Caco-2 (cell line): Measurements from ENCODE around the gene KLHL6. TPM values are rescaled to one million over a fixed set of nuclear protein-coding genes. Genes with fewer than 3 reads are reported as not detected.

Experiments
- BruUV-seq: library from RNA; stranded (reverse); fragments of 400-500 nt; replicated peaks from 2 replicates; lab custom pipeline; 2021; lab: Mats Ljungman, UMichigan
- CTCF ChIA-PET: fragments of 300-600 bp; sonication (Branson Sonifier 250); formaldehyde crosslinking; loops from one replicate; lab custom pipeline; 2022; ENCODE audit warnings: antibody characterized with exemption; lab: Charles Lee
- POLR2A ChIA-PET: fragments of 300-600 bp; sonication (Branson Sonifier 250); formaldehyde crosslinking; loops from one replicate; lab custom pipeline; 2022; ENCODE audit warnings: antibody characterized with exemption; lab: Charles Lee
- DNase-seq, 2 experiments: peaks; one replicate each; pipeline versions ENCODE4 v3.0.0 to v3.0.0-alpha.2; 2020 to 2022
- H3K27me3 ChIP-seq: replicated peaks from 2 replicates; pipeline ENCODE4 v1.6.0; 2011; ENCODE audit warnings: low read length; ENCODE audit not compliant: control insufficient read depth, insufficient read depth
- H3K36me3 ChIP-seq: 2 replicates; pipeline ENCODE4 v1.5.1; 2011; ENCODE audit warnings: low read length; ENCODE audit not compliant: control insufficient read depth, insufficient read depth
- H3K4me1 ChIP-seq: fragments of 250-450 bp; sonication (Bioruptor Pico); 2 replicates; pipeline ENCODE4 v1.5.1; 2020; ENCODE audit warnings: mild to moderate bottlenecking
- H3K4me3 ChIP-seq: 2 replicates; pipeline ENCODE4 v1.5.1; 2011; ENCODE audit warnings: low read depth, mild to moderate bottlenecking, control low read depth, low read length
- H3K9me3 ChIP-seq: fragments of 250-450 bp; sonication (Bioruptor Pico); 2 replicates; pipeline ENCODE4 v1.5.1; 2020; ENCODE audit warnings: mild to moderate bottlenecking, moderate library complexity
- H3K27ac Mint-ChIP-seq: one replicate; pipeline ENCODE4 v1.8.0; 2022; ENCODE audit warnings: mixed read lengths; ENCODE audit not compliant: unreplicated experiment
- H3K27me3 Mint-ChIP-seq: one replicate; pipeline ENCODE4 v1.8.0; 2022; ENCODE audit warnings: mixed read lengths; ENCODE audit not compliant: insufficient read depth, unreplicated experiment
- H3K36me3 Mint-ChIP-seq: one replicate; pipeline ENCODE4 v1.8.0; 2022; ENCODE audit warnings: mild to moderate bottlenecking, mixed read lengths; ENCODE audit not compliant: insufficient read depth, unreplicated experiment
- H3K4me1 Mint-ChIP-seq: one replicate; pipeline ENCODE4 v1.8.0; 2022; ENCODE audit warnings: low read depth, mixed read lengths; ENCODE audit not compliant: unreplicated experiment
- H3K4me3 Mint-ChIP-seq: one replicate; pipeline ENCODE4 v1.8.0; 2022; ENCODE audit warnings: mild to moderate bottlenecking, moderate library complexity, mixed read lengths; ENCODE audit not compliant: unreplicated experiment
- H3K9me3 Mint-ChIP-seq: one replicate; pipeline ENCODE4 v1.8.0; 2022; ENCODE audit warnings: mixed read lengths; ENCODE audit not compliant: unreplicated experiment
- CTCF ChIP-seq, 2 experiments: fragments of 200-600 bp in 1 of 2; IDR thresholded peaks; 1 replicate in 1 of 2; 2 replicates in 1 of 2; pipeline versions ENCODE4 v1.5.1 to v1.8.0; 2011 to 2022; ENCODE audit warnings: antibody characterized with exemption in 1 of 2, control low read depth in 1 of 2, inconsistent platforms in 1 of 2, low read depth in 1 of 2, low read length in 1 of 2, mild to moderate bottlenecking in 1 of 2, moderate library complexity in 1 of 2; ENCODE audit not compliant: insufficient read depth in 1 of 2, severe bottlenecking in 1 of 2, unreplicated experiment in 1 of 2
- intact Hi-C: fragments of 100-400 bp; cut with micrococcal nuclease; formaldehyde crosslinking; loops from one replicate; pipeline ENCODE4 v1.10.0; 2022; ENCODE audit not compliant: unreplicated experiment
- total RNA-seq: library from RNA; stranded (reverse); gene quantifications from 2 replicates; pipeline ENCODE4 v1.2.3, GENCODE V29; 2022

The KLHL6 gene
- total RNA-seq, 1 experiment from 2014 or later, result not detected

- Histone ChIP-seq H3K4me3 (no peak overlapping the region), H3K27me3 (no peaks in the 10 kb centered on the region), H3K36me3 (no peaks in the 10 kb centered on the region), H3K4me1 (peaks cover 6% of the 10 kb centered on the region; the same call in 1 of the 2 replicates), H3K9me3 (no peaks in the 10 kb centered on the region)
- intact Hi-C loops, result no loop called here
- no peak overlapping the region for H3K4me3 Mint-ChIP-seq
- DNase-seq, result no peak
- POLR2A ChIA-PET, result no interaction called here
- no peaks in the 10 kb centered on the region for H3K36me3 Mint-ChIP-seq
- no TSS peak for BruUV-seq
- no peak for TF ChIP-seq CTCF (IDR thresholded peaks at IDR 0.05; ENCODE audit: insufficient read depth in 1 of 2, low read depth in 1 of 2, low read length in 1 of 2, severe bottlenecking in 1 of 2, unreplicated experiment in 1 of 2)
- no peaks in the 10 kb centered on the region for H3K27me3 Mint-ChIP-seq
- H3K9me3 Mint-ChIP-seq, result no peaks in the 10 kb centered on the region
- H3K27ac Mint-ChIP-seq, result no peak overlapping the region
- no peaks in the 10 kb centered on the region for H3K4me1 Mint-ChIP-seq
- CTCF ChIA-PET, result no interaction called here
Measured at GRCh38 chr3:183473969-183474368, 81.5 kb downstream of the KLHL6 start.

GRCh38 chr3:183472155-183472554 lies 83.4 kb downstream of the KLHL6 start:
- intact Hi-C loops, result no loop called here
- TF ChIP-seq CTCF (IDR thresholded peaks at IDR 0.05; ENCODE audit: insufficient read depth in 1 of 2, low read depth in 1 of 2, low read length in 1 of 2, severe bottlenecking in 1 of 2, unreplicated experiment in 1 of 2), result no peak
- no peak for DNase-seq
- Mint-ChIP-seq H3K4me1 (no peaks in the 10 kb centered on the region), H3K27me3 (no peaks in the 10 kb centered on the region), H3K27ac (no peak overlapping the region), H3K36me3 (no peaks in the 10 kb centered on the region), H3K9me3 (no peaks in the 10 kb centered on the region), H3K4me3 (no peak overlapping the region)
- ChIA-PET POLR2A (no interaction called here), CTCF (no interaction called here)
- Histone ChIP-seq H3K27me3 (no peaks in the 10 kb centered on the region), H3K9me3 (no peaks in the 10 kb centered on the region), H3K36me3 (no peaks in the 10 kb centered on the region), H3K4me3 (no peak overlapping the region), H3K4me1 (peaks cover 7% of the 10 kb centered on the region; the same call in 1 of the 2 replicates)
- no TSS peak for BruUV-seq

GRCh38 chr3:183468424-183468823 lies 87.1 kb downstream of the KLHL6 start:
- ChIA-PET CTCF (no interaction called here), POLR2A (no interaction called here)
- H3K27me3 ChIP-seq, result no peaks in the 10 kb centered on the region
- H3K27me3 Mint-ChIP-seq, result no peaks in the 10 kb centered on the region
- H3K36me3 Mint-ChIP-seq, result peaks cover 6% of the 10 kb centered on the region
- H3K27ac Mint-ChIP-seq, result no peak overlapping the region
- DNase-seq, result no peak
- no TSS peak for BruUV-seq
- no peak overlapping the region for H3K4me3 ChIP-seq
- no peak for TF ChIP-seq CTCF (IDR thresholded peaks at IDR 0.05; ENCODE audit: insufficient read depth in 1 of 2, low read depth in 1 of 2, low read length in 1 of 2, severe bottlenecking in 1 of 2, unreplicated experiment in 1 of 2)
- H3K36me3 ChIP-seq, result no peaks in the 10 kb centered on the region
- no peak overlapping the region for H3K4me3 Mint-ChIP-seq
- intact Hi-C loops, result loop anchor here (5.0 kb wide), 1 partner anchor 169 kb away; the partner anchor contains the start of gene KLHL24
- H3K9me3 ChIP-seq, result no peaks in the 10 kb centered on the region
- H3K9me3 Mint-ChIP-seq, result peaks cover 10% of the 10 kb centered on the region
- peaks cover 14% of the 10 kb centered on the region for H3K4me1 Mint-ChIP-seq
- H3K4me1 ChIP-seq, result peaks cover 21% of the 10 kb centered on the region; the same call in 1 of the 2 replicates
